ENCODE results near the gene GRIFIN. TPM values are rescaled to one million over a fixed set of nuclear protein-coding genes. Genes with fewer than 3 reads are reported as not detected.

Gene GRIFIN
- total RNA-seq, 1 donor: not detected

DNA sequence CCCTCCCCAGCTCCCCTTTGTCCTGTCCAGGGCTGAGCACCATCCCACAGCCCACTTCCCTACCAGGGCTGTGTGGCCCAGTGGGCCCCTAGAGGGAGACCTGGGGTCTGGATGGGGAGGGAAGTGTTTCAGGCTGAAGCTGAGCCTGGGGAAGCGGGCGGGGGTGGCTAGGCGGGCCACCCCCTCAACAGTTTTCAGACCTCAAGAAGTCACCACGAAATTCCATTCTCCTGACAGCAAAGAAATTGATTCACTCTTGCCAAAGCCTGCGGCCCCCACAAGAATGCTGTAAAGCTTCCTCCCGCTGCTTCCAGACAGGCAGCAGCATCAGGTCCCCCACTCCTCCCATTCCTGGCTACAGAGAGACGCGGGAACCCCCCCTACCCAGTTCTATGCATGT lies 40.8 kb upstream of the GRIFIN start:
- Histone ChIP-seq H3K9me3 (ENCODE audit: low read depth, low read length) (no peaks in the 10 kb centered on the region), H3K4me1 (ENCODE audit: insufficient read depth, low read length) (peaks cover 41% of the 10 kb centered on the region), H3K27me3 (ENCODE audit: insufficient read depth, low read length) (no peaks in the 10 kb centered on the region), H3K4me3 (ENCODE audit: low read length) (no peak overlapping the region)

DNA sequence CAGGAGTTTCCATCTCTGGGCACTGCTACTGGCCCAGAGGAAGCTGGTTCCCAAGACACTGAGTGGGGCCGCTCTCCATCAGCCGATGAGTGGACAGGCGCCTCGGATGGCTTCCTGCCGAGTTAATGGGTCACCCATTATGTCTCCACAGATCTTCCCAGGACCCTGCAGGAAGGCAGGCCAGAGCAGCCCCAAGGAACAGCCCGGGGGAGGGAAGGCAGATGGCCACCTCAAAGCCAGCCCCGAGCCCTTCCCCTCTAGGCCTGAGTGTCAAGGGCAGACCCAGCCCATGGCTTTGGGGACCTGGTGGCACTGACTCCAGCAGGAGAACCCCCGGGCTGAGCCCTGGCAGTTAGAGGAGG lies 40.0 kb upstream of the GRIFIN start:
- peaks cover 41% of the 10 kb centered on the region for H3K4me1 ChIP-seq (ENCODE audit: insufficient read depth, low read length)
- no peaks in the 10 kb centered on the region for H3K27me3 ChIP-seq (ENCODE audit: insufficient read depth, low read length)
- H3K4me3 ChIP-seq (ENCODE audit: low read length): no peak overlapping the region
- H3K9me3 ChIP-seq (ENCODE audit: low read depth, low read length): no peaks in the 10 kb centered on the region

- Histone ChIP-seq H3K4me3 (ENCODE audit: low read length) (no peak overlapping the region), H3K9me3 (ENCODE audit: low read depth, low read length) (no peaks in the 10 kb centered on the region), H3K27me3 (ENCODE audit: insufficient read depth, low read length) (no peaks in the 10 kb centered on the region), H3K4me1 (ENCODE audit: insufficient read depth, low read length) (peaks cover 47% of the 10 kb centered on the region)
Observed at GRCh38 chr7:2515424-2516193, 39.4 kb upstream of the GRIFIN start.

GRCh38 chr7:2514473-2515423 lies 38.5 kb upstream of the GRIFIN start:
- H3K4me3 ChIP-seq (ENCODE audit: low read length): no peak overlapping the region
- H3K27me3 ChIP-seq (ENCODE audit: insufficient read depth, low read length): no peaks in the 10 kb centered on the region
- peaks cover 55% of the 10 kb centered on the region for H3K4me1 ChIP-seq (ENCODE audit: insufficient read depth, low read length)
- H3K9me3 ChIP-seq (ENCODE audit: low read depth, low read length): no peaks in the 10 kb centered on the region

DNA sequence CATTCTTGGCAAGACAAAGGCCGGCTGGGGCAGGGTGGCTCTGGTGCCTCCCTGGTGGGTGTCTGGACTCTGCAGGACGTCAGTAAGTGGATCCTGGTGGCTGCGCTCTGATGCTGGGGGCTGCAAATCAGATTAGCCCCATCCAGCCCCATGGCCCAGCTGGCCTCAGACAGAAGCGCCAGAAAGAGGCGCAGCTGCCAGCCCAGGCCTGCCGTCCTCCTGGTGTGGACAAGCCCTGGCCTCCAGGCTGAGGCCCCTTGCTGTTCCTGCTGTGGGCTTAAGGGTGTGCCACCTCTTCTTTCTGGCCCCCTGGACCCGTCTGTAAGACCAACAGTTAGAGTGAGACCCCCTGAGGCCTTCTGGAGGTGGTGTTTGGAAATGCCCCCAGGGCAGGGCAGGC lies 37.5 kb upstream of the GRIFIN start:
- no peaks in the 10 kb centered on the region for H3K27me3 ChIP-seq (ENCODE audit: insufficient read depth, low read length)
- H3K4me1 ChIP-seq (ENCODE audit: insufficient read depth, low read length): peaks cover 60% of the 10 kb centered on the region
- no peaks in the 10 kb centered on the region for H3K9me3 ChIP-seq (ENCODE audit: low read depth, low read length)
- no peak overlapping the region for H3K4me3 ChIP-seq (ENCODE audit: low read length)

- Histone ChIP-seq H3K4me1 (ENCODE audit: insufficient read depth, low read length) (peaks cover 62% of the 10 kb centered on the region), H3K27me3 (ENCODE audit: insufficient read depth, low read length) (no peaks in the 10 kb centered on the region), H3K9me3 (ENCODE audit: low read depth, low read length) (no peaks in the 10 kb centered on the region), H3K4me3 (ENCODE audit: low read length) (no peak overlapping the region)
Observed at GRCh38 chr7:2512713-2513112, 36.5 kb upstream of the GRIFIN start.

DNA sequence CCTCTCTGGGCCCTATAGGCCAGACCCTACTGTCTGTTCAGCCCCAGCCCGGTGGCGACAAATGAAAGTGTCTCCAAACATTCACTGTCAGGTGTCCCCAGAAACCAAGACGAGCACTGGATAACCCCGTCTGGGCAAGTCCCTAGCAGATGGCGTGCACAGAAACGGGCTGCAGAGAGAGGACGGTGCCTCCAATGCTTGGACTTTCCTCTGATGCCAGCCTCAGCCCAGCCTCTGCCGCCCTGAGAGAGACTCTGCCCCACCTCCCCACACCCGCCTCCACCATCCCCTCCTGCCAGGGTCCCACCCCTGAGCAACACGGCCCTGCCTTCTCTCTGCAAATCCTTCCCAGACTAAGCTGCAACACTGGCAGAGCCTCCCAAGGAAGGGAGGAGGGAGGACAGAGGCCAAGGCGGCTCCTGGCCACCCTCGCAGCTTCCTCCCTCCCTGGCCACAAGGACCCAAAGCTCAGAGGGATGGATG lies 36.0 kb upstream of the GRIFIN start:
- no peak overlapping the region for H3K4me3 ChIP-seq (ENCODE audit: low read length)
- H3K9me3 ChIP-seq (ENCODE audit: low read depth, low read length): no peaks in the 10 kb centered on the region
- no peaks in the 10 kb centered on the region for H3K27me3 ChIP-seq (ENCODE audit: insufficient read depth, low read length)
- peaks cover 67% of the 10 kb centered on the region for H3K4me1 ChIP-seq (ENCODE audit: insufficient read depth, low read length)

DNA sequence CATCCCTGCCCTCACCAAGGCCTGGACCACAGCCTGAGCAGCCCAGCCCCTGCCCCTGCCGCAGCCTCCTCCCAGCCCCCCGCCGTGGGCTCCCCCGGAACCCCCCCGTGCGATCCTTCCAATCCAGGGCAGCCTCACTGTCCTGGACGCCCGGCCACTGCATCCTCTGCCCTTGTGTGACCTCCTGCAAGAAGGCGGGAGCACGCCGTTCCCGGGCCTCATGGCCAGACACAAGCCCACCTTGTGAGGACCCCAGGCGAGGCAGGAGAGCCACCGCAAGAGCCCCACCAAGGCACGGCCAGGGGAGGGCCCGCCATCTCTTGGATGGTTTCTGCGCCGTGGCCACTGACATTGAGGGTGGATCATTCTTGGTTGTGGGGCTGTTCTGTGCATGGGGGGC lies 35.6 kb upstream of the GRIFIN start:
- Histone ChIP-seq H3K4me1 (ENCODE audit: insufficient read depth, low read length) (peaks cover 67% of the 10 kb centered on the region), H3K27me3 (ENCODE audit: insufficient read depth, low read length) (no peaks in the 10 kb centered on the region), H3K4me3 (ENCODE audit: low read length) (no peak overlapping the region), H3K9me3 (ENCODE audit: low read depth, low read length) (no peaks in the 10 kb centered on the region)

DNA sequence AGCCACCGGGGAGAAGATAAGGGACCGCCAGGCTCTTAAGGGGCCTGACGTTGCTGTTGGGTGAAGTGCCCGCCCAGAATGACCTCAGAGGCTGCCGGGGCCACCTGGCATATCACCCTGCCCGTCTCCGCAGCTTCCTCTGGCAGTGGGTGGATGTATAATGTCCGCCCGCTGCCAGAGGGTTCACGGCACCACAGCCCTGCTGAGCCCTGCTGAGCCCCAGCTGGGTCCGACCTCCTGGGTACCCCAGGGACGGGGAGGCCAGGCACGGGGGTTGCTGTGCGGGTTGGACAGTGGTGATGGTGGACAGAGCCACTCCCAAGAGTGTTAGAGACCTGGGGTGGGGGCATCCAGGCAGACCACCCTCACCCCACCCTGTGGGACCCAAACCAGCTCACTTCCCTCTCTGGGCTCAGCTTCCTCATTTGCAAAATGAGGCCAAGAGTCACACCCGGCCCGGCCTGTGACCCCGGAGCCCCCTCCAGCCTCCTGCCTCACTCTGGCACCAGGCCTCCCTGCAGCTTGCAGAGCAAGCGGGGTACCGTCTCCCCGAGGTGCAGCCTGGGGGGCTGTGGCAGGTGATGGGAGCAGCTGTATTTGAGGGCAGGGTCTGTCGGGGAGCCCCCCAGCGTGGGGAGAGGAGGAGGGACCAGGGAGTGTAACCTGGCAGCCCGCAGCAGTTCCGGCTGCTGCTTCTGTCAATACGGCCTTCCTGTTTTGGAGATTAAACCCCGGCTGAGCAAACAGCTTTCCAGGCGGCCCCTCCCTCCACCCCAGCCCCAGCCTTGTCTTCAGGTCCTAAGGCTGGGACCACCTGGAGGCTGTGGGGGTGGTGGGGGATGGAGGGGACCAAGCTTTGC lies 34.9 kb upstream of the GRIFIN start:
- Histone ChIP-seq H3K27me3 (ENCODE audit: insufficient read depth, low read length) (no peaks in the 10 kb centered on the region), H3K4me1 (ENCODE audit: insufficient read depth, low read length) (peaks cover 67% of the 10 kb centered on the region), H3K4me3 (ENCODE audit: low read length) (peak overlapping the region; percentile 16)

GRCh38 chr7:2510130-2510776 lies 34.1 kb upstream of the GRIFIN start:
- H3K4me3 ChIP-seq (ENCODE audit: low read length): no peak overlapping the region

More for the DNA sequence above, 34.9 kb upstream of the GRIFIN start:
- no peaks in the 10 kb centered on the region for H3K9me3 ChIP-seq (ENCODE audit: low read depth, low read length)

DNA sequence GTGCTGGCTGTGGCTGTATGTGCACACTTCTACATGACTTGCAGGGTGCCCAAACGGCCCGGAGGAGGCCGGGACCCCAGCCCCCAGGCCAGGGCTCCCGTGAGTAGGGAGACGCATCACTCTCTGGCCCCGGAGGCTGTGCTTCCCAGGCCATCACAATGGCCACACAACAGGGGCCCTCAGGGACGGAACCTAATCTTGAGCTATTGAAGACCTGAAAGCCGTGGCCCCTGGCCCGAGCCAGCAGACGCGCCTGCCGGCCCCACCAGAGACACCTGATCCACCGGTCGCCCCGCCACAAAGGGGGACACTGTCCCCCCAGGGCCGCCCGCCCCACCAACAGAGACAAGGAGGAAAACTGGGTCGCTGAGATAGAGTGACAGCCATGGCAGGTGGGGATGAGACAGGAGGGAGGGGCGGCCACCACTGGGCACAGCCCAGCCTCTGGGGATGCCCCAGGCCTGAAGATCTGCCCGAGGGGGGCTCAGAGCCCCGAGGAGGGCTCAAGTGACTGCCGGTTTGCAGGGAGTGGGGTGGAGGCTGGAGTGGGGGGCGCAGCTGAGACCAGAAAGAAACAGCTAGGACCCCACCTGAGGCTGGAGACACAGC lies 33.2 kb upstream of the GRIFIN start:
- no peaks in the 10 kb centered on the region for H3K27me3 ChIP-seq (ENCODE audit: insufficient read depth, low read length)
- H3K9me3 ChIP-seq (ENCODE audit: low read depth, low read length): no peaks in the 10 kb centered on the region
- H3K4me1 ChIP-seq (ENCODE audit: insufficient read depth, low read length): peaks cover 67% of the 10 kb centered on the region
- H3K4me3 ChIP-seq (ENCODE audit: low read length): no peak overlapping the region

More at GRCh38 chr7:2510130-2510776, 34.1 kb upstream of the GRIFIN start:
- H3K9me3 ChIP-seq (ENCODE audit: low read depth, low read length): no peaks in the 10 kb centered on the region
- H3K27me3 ChIP-seq (ENCODE audit: insufficient read depth, low read length): no peaks in the 10 kb centered on the region
- H3K4me1 ChIP-seq (ENCODE audit: insufficient read depth, low read length): peaks cover 67% of the 10 kb centered on the region

DNA sequence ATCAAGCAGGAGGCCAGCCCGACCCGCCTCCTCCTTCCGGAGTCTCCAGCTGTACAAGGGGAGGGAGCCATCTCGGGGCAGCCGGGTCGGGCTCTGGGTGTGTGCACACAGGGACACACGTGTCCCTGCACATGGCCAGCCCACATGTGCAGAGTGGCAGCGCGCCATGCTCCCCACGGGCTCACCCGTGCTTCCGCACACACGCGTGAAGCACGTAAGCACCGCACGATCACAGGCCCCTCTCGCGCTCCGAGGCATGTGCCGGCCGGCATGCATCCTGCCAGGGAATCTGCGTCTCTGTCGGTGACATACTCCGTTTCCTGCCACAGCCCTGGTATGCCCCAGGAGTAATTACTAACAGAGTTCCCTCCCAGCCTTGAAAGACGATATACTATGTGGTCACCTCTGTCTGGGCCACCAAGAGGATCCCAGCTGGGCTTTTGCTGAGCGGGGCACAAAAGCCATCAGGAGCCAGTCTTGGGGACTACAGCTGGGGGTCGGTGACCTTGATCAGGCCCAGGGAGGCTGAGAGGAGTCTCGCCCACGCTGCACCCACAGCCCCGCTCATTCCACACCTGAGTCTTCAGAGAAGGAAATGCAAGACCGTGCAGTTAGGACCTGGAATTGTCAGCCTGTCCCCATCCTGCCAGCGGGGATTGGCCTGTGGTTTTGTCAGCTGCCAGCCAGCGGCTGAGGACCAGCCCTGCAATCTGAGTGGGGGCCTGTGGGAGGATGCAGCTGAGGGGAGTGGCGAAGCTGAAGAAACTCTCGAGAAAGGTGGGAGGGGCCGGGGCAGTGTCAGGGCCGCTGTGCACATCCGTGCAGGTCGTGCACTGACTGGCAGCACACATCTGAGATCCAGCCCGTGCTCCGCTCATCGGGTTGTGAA lies 32.4 kb upstream of the GRIFIN start:
- no peak overlapping the region for H3K4me3 ChIP-seq (ENCODE audit: low read length)
- H3K4me1 ChIP-seq (ENCODE audit: insufficient read depth, low read length): peaks cover 64% of the 10 kb centered on the region
- no peaks in the 10 kb centered on the region for H3K27me3 ChIP-seq (ENCODE audit: insufficient read depth, low read length)
- no peaks in the 10 kb centered on the region for H3K9me3 ChIP-seq (ENCODE audit: low read depth, low read length)

DNA sequence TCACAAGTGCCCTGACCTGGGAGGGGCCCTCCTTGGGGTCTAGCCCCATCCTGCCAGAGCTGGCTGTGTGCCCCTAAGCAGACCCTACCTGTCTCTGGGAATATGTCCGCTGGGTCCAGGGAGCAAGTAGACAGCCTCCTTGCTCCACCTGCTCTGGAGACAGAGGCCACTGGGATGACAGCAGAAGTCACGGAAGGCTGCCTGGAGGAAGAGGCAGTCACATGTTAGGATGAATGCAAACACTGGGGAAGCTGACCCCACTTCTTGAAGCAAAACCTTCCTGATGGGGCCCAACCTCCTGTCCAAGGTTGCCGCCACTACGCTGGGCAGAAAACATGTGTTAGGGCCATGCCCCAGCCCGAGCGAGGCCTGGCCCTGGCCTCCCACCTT lies 31.7 kb upstream of the GRIFIN start:
- Histone ChIP-seq H3K4me3 (ENCODE audit: low read length) (no peak overlapping the region), H3K9me3 (ENCODE audit: low read depth, low read length) (no peaks in the 10 kb centered on the region), H3K27me3 (ENCODE audit: insufficient read depth, low read length) (no peaks in the 10 kb centered on the region), H3K4me1 (ENCODE audit: insufficient read depth, low read length) (peaks cover 57% of the 10 kb centered on the region)
